Inferior parietal cortex (tissue), 1 donor: Measurements from ENCODE around the gene MYPOP.

Experiments used
- DNase-seq: peaks from one replicate; pipeline ENCODE4 v3.0.0-alpha.2; 2016; ENCODE audit errors: extremely low spot score

MYPOP gene

DNA sequence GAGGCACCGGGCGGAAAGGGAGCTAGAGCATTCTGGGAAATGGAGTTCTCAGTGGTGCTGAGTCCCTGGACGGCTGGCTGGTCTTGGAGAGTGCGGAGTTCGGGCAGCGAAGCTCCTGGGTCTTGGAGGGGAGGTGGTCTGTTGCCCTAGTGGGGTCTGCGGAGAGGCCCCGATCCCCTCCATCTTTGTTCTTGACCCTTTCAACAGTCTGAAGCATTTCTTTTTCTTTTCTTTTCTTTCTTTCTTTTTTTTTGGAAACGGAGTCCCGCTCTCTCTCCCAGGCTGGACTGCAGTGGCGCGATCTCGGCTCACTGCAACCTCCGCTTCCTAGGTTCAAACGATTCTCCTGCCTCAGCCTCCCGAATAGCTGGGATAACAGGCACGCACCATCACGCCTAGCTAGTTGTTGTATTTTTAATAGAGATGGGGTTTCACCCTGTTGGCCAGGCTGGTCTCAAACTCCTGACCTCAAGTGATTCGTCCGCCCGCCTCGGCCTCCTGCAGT, 39.0 kb downstream of the MYPOP start:
- DNase-seq: no peak

DNA sequence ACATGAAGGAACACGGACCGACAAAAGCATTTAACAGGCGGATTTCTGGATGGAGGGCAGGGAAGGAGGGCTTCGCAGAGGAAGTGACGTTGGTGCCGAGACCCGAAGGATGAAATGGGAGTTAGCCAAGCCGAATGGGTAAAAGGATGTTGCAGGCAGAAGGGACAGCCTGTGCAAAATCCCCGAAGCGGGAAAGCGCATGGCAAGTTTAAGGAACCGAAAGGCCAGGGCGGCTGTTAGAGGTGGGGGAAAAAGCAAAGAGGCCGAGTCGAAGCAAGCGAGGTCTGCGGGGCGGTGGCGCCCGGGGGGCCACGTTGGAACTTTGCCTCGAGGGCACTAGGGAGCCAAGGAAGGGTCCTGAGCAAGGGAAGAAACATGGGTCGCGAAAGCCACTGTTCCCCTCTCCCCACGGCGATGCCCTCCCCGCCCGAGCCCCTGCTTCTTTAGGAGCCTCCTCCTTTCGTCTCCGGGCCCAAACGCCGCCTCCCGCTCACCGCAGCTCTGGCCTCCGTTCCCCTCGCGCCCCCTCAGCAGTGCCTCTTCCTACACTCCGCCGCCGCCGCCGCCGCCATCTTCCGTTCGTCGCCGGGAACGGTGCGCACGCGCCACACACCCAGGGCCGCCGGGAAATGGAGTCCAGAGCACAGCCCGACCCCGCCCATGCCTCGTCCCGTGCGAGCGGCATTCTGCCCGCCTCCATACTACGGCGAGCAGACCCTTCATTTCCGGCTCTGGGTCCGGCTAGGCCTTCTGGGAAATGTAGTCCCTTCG, 39.7 kb downstream of the MYPOP start, which contains the start of gene SYMPK:
SYMPK (minus strand) TSS at position 584 of the 771 bp plus-strand sequence. CDS start 8,652 bp downstream, outside the sequence.
- peak; percentile 99 for DNase-seq

DNA sequence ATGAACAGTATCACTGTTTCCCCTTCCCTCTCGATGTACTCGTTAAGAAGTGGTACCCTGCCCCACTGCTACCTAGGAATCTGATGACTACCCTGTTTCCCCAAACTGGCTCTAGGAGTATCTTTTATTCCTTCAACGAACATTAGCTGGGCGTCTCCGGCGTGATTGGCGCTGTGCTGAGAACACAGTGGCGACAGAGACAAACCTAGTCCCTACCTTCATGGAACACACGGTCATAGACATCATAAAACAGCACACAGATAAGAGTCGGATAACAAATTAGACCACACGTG, 40.2 kb downstream of the MYPOP start:
- no peak for DNase-seq

DNA sequence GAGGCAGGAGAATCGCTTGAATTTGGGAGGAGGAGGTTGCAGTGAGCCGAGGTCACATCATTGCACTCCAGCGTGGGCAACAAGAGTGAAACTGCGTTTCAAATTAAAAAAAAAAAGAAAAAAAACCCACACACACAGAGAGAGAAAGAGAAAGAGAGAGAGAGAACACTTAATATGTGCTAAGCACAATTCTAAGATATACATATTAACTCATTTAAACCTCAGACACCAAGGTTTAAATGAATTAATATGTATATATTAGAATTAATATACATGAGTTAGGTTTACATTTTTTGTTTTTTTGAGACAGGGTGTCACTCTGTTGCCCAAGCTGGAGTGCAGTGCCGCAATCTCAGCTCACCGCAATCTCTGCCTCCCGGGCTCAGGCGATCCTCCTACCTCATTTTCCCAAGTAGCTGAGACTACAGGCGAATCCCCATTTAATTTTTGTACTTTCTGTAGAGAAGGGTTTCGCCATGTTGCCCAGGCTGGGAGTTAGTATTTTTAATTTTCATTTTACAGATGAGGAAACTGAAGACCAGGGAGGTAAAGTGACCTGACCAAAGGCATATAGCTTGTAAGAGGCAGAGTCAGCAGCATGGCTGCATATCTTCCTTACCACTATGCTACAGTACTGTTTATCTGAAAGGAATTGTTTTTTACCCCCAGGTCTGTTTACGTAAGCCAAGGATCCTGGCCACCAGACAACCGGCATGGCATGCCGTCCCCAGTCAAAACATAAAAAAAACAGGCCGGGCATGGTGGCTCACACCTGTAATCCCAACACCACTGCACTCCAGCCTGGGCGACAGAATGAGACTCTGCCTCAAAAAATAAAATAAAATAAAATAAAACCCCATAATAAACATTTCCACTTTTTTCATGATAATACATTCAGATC, 41.8 kb downstream of the MYPOP start:
- no peak for DNase-seq

DNA sequence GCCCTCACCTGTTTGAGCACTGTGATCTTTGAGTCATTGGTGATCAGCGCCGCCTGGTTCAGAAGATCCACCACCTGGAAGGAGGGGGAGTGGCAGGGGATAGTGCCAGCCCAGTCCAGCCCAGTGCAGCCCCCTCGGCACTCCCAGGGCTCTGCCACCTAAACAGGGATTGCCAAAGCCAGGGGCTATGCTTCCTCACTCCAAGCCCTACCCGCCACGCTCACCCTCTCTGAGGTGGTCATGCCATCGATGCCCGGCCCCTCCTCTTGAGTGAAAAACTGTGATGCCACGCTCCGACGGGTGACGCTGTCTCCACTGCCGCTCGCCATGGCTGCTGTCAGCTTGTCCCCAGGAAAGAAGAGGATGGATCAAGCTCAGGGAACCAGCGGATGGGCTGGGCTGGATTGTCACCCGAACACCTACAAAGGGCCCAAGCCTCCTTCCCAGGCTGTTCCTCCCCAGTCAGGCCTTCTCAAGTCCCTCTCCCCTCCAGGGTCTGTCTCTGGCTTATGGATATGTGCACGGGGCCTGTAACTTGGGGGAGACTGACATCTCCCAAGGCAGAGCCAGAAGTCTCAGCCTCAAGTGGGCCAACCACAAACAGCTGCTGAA, 48.1 kb downstream of the MYPOP start:
- DNase-seq: no peak

DNA sequence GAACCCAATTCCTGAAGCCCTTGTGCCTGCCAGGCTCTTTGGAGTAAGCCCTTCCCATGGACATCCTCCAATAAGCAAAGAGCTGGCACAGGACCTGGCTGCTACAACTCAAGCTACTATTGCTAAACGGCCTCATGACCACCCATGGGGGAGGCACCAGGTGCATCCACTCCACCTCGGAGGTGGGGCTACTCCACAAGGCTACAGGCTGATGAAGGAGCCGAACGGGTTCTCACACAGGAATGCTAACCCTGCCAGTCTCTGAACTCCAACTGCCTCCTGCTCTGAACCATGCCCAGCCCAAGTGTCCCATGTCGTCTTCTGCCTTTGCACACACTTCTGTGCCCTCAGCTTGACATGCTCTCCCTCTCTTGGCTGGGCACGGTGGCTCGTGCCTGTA, 49.4 kb downstream of the MYPOP start:
- no peak for DNase-seq

DNA sequence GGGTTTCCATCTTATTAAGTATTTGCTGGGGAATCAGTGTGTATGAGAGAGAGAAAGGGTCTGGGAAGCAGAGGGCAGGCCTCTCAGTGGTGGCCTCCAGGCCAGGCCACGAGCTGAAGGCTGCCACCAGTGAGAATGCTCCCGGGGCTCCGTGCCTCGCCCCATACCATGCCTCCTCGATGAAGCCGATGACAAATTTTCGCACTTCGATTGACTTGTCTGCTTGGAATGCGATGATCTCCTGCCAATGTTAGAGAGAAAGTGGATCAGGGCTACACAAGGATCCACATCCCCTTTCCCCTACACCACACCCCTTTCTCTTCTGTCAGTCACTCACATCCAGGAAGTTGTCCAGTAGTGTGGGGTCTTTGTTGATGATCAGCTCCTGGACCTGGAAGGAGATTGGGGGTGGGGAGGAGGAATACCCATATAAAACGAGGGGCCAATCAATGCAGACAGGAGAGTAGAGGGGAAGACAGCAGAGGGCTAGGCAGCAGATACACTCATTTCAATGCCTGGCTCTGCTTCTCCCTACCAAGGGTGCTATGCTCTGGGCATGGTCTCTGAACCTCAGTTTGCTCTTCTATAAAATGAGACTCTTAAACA, 50.2 kb downstream of the MYPOP start:
- no peak for DNase-seq

DNA sequence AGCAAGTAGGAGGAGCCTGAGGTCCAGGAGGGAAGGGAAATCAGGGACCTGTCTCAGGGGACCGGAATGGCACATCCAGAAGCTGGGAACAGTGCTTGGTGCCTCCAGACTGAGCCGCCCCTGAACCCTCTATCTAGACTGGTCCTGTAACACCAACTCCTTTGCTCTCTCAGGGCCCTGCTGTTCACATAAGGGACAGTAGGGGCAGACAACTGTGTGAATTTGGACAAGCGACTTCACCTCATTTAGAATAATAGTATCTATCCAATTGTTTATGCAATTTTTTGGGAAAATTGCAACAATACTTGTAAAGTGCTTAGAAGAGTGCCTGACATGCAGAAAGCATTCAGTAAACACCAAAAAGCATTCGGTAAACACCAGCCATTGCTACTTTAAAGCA, 53.5 kb downstream of the MYPOP start:
- no peak for DNase-seq

DNA sequence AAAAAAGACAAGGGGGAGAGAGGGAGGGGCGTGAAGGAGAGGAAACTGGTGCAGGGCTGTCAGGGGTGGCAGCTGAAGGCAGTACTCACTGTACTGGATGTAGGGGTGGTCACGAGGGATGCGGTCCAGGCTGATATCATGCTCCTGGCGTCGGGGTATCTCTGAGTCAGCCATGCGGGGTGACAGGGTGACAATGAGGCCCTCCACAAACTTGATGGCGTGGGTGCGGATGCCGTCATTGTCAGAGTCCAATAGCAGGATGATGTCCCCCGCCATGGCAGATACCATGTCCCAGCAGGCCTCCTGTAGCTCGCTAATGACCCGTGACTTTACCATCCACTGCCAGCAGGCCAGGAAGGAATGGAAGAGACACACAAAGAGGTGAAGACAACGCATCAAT, 54.8 kb downstream of the MYPOP start:
- no peak for DNase-seq

DNA sequence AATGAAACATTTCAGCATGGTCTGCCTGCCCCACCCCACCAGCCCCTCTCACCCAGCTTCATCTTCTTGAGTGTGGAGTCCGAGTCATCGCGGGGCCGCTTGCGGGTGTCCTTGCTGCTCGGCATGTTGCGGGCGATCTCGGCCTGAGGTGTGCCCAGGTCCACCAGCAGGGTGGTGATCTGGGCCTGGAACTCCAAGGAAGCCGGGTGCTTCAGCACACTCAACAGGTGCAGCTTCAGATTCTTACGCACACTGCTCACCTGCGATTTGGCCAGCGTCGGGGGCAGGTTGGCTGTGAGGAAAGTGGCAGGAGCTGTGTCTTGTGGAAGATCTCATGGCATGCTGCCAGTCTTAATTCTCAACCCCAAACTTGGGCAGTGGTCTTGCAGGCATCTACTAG, 60.2 kb downstream of the MYPOP start:
- no peak for DNase-seq
